Activated T-cell treated with anti-CD3 and anti-CD28 coated beads, Interleukin-2, amount 50 U/mL, for 4 hours (primary cell): Measurements from ENCODE around the gene DHRS3. TPM values are rescaled to one million over a fixed set of nuclear protein-coding genes. Genes with fewer than 3 reads are reported as not detected.
"Not testable (repeated sequence)": the region's sequence is repeated elsewhere in the genome, so short reads cannot be mapped to it uniquely, and the experiment has no call there.

Source experiments
- ATAC-seq, 2 donors: fragments of 200-7000 bp; cut with Tn5 transposase; one replicate each; pipeline ENCODE4 v1.10.0; 2021
- DNase-seq: peaks from one replicate; pipeline ENCODE4 v3.0.0-alpha.2; 2020
- H3K27me3 Mint-ChIP-seq: one replicate; pipeline ENCODE4 v1.8.0; 2021; ENCODE audit warnings: low read depth, mixed read lengths
- H3K36me3 Mint-ChIP-seq: one replicate; pipeline ENCODE4 v1.8.0; 2022; ENCODE audit warnings: mixed read lengths; ENCODE audit not compliant: insufficient read depth
- H3K4me1 Mint-ChIP-seq: one replicate; pipeline ENCODE4 v1.8.0; 2021; ENCODE audit warnings: low read depth, mixed read lengths
- H3K4me3 Mint-ChIP-seq: one replicate; pipeline ENCODE4 v1.8.0; 2021; ENCODE audit warnings: mild to moderate bottlenecking, moderate library complexity, mixed read lengths
- H3K9me3 Mint-ChIP-seq: one replicate; pipeline ENCODE4 v1.8.0; 2021; ENCODE audit warnings: mixed read lengths
- total RNA-seq, 3 donors: library from RNA; stranded (reverse); gene quantifications; one replicate each; pipeline ENCODE4 v1.2.1, GENCODE V29; 2021

The DHRS3 gene
- total RNA-seq, 3 donors from 2014 or later = 60.4 to 72.6 (median 69.9) TPM

DNA sequence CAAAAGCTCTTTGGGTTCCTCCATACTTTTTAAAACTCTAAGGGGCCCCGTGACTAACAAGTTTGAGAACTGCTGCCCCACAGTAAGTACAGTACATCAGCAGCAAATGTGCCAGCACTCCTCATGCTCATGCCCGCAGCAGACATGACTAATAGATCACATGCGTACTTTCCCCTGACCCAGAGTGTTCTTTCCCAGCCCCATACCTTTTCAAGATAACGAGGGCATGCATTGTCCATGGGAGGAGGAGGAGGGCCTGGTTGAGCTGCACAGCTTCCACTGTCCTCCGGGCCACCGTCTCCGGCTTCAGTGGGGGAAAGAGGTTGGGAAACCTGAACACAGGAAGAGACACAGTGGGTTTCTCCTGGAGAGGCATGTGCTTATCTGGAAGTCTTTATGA, 45.5 kb downstream of the DHRS3 start:
- ATAC-seq (peak; percentile 34 to 48), DNase-seq (no peak)
- H3K4me3 Mint-ChIP-seq = no peak overlapping the region
- no peaks in the 10 kb centered on the region for H3K27me3 Mint-ChIP-seq
- peaks cover 18% of the 10 kb centered on the region for H3K36me3 Mint-ChIP-seq
- no peaks in the 10 kb centered on the region for H3K4me1 Mint-ChIP-seq
- no peaks in the 10 kb centered on the region for H3K9me3 Mint-ChIP-seq

DNA sequence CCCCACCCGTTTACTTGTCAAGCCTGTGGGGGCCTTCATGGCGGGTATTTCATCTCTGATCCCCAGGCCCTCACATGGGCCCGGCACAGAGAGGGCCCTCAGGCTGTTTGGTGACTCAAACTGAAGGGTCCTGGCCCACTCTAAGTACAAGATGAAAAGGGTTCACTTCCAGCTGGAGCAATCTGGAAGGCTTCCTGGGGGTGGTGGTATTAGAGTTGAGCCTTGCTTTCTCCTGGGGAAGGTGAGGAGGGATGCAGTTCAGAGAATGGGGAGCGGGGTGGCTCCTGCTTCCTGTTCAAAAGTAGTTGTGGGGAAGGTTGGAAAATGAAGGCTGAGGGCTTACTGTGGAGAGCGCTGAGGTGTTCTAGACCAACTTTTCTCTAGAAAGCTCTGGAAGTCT, 47.7 kb downstream of the DHRS3 start:
- no peaks in the 10 kb centered on the region for H3K27me3 Mint-ChIP-seq
- DNase-seq (no peak), ATAC-seq (no peak)
- no peak overlapping the region for H3K4me3 Mint-ChIP-seq
- H3K9me3 Mint-ChIP-seq = no peaks in the 10 kb centered on the region
- H3K4me1 Mint-ChIP-seq = no peaks in the 10 kb centered on the region
- H3K36me3 Mint-ChIP-seq = peaks cover 24% of the 10 kb centered on the region

DNA sequence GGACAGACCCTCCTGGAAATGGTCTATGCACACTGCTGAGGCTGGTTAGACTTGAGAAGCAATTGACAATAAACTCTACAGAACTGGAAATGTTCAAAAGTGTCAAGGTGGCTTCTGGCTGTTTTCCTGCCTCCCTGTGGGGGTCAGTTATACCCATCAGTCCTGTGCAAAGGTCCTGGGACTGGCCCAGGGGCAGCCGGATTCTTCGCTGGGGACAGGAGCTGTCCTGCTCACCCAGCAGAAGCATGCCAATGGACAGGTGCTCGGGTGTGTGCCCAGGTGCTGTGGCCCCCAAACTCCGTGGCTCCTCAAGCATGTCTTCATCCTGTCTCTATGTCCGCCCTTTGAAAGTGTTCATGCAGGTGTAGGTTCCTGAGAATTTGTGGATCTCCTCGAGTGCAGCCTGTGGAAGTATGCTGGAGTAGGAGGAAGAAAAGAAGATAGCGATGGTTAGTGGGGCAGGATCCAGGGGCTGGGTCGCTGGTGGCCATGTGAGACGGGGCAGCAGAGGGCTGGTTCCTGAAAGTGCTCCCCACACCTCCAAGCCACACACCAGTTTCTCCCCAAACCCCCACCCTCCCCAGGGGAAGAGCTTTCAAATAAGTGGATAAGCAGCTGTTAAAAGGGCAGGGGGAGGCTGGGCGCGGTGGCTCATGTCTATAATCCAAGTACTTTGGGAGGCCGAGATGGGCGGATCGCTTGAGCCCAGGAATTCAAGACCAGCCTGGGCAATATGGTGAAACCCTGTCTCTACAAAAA, 49.8 kb downstream of the DHRS3 start:
- Mint-ChIP-seq H3K4me3 (no peak overlapping the region), H3K9me3 (peaks cover 11% of the 10 kb centered on the region), H3K4me1 (no peaks in the 10 kb centered on the region), H3K27me3 (no peaks in the 10 kb centered on the region), H3K36me3 (peaks cover 22% of the 10 kb centered on the region)
- no peak for DNase-seq
- ATAC-seq = no peak

DNA sequence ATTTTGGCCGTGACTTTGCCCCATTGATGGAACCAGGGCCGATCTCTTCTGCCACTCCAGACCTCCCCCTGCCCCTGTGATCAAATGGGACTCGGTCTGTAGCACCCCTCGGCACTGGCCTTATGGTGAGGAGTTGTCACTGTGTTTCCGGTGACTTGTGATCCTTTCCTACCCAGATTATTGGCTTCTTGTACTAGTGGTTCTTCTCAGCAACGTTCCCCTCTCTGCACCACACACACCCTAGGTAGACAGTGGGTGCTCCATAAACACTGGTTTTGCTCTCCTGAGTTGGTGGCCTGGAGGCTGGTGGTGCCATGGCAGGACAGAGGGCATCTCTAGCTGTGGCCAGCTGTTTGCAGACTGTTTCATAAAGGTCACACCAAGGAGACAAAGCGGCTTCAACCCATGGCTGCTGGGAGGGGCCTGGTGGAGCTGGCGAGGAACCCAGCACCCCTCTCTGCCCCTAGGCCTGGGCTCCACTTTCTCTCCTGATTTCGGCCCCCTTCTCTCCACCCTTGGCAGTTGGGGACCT, 50.7 kb downstream of the DHRS3 start:
- H3K9me3 Mint-ChIP-seq = peaks cover 18% of the 10 kb centered on the region
- no peak overlapping the region for H3K4me3 Mint-ChIP-seq
- no peaks in the 10 kb centered on the region for H3K27me3 Mint-ChIP-seq
- no peaks in the 10 kb centered on the region for H3K4me1 Mint-ChIP-seq
- DNase-seq (no peak), ATAC-seq (no peak)
- peaks cover 18% of the 10 kb centered on the region for H3K36me3 Mint-ChIP-seq

DNA sequence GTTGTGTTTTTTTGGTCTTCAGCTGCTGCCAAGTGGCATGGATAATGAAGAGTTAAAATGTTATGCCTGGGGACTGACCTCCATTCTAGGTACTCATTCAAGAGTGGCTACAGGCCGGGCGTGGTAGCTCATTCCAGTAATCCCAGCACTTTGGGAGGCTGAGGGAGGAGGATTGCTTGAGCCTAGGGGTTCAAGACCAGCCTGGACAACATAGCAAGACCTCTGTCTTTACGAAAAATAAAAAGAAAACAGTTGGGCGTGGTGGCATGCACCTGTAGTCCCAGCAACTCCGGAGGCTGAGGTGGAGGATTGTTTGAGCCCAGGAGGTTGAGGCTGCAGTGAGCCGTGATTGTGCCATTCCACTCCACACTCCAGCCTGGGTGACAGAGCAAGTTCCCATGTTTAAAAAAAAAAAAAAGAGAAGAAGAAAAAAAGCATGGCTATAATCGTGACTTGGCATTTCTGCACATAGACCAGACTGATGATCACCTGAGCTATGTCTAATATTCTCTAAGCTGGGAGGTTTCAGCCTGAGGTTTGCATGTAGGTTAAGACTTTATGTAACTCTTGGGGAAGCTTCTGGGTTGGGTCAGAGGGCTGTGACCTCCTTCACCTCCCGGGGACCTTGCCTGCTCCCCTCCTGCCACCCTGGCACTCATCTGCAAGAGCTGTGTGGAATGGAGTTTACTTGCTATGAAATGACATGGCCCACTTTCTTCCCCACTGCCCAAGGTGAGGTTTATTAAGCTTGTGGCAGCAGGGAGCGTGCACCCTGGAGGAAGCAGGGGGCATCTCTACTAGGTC, 51.3 kb downstream of the DHRS3 start:
- no peaks in the 10 kb centered on the region for H3K27me3 Mint-ChIP-seq
- DNase-seq (no peak), ATAC-seq (no peak)
- H3K4me3 Mint-ChIP-seq = no peak overlapping the region
- no peaks in the 10 kb centered on the region for H3K4me1 Mint-ChIP-seq
- peaks cover 20% of the 10 kb centered on the region for H3K9me3 Mint-ChIP-seq
- H3K36me3 Mint-ChIP-seq = peaks cover 18% of the 10 kb centered on the region

DNA sequence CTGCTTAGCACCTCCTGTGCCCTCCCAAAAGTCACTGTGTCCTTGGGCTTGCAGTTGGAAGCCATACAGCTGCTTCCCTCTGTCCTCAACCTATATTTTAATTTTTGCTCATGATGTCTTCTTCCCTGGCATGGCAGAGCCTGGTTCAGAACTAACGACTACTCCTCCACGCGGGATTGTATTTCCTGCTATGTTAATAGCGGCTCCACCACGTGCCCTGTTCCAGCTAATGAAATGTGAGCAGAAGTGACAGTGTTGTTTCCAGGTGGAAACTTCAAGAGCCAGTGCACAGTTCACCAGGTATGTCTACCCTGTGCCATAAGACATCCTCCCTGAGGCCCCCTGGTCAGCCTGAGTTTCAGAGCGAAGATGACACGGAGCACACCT, 52.1 kb downstream of the DHRS3 start:
- Mint-ChIP-seq H3K27me3 (no peaks in the 10 kb centered on the region), H3K4me3 (no peak overlapping the region), H3K4me1 (no peaks in the 10 kb centered on the region), H3K9me3 (peaks cover 20% of the 10 kb centered on the region), H3K36me3 (peaks cover 18% of the 10 kb centered on the region)
- peak in 1 of 2 donors; percentile 34 for ATAC-seq
- no peak for DNase-seq

DNA sequence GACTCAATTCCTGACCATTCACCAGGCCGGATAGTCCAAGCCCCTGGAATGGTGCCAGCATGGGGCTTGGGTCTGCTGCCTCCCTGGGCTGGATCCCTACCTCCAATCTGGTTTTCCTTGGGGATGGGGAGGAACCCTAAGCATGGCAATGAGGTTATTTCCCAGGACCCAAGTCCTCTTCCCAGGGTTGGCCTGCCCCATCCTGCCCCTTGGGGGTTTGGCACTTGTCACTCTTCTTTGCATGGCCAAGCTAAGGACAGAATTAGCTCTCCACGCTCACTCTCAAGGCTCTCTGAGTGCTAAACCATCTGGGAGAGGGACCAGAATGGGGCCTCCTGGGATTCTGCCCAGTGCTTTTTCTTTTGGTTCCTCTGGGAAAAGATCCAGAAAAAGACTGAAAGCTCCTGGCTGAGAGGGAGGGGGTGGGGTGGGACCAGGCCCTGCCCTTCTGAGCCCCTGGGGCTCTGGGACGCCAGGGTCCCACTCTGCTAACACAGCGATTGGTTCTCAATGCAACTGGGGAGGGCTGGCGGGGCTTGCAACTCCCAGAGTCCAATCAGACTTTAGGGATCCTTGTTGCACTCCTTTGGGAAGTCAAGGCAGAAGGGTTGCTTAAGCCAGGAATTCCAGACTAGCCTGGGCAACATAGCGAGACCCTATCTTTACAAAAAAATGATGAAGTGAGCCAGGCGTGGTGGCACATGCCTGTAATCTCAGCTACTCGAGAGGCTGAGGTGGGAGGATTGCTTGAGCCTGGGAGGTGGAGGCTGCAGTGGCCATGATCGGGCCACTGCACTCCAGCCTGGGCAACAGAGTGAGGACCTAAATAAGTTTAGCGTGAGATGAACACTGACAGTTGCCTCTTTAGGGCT, 52.7 kb downstream of the DHRS3 start:
- no peak for ATAC-seq
- peaks cover 20% of the 10 kb centered on the region for H3K9me3 Mint-ChIP-seq
- no peak for DNase-seq
- no peaks in the 10 kb centered on the region for H3K27me3 Mint-ChIP-seq
- H3K4me1 Mint-ChIP-seq = no peaks in the 10 kb centered on the region
- no peak overlapping the region for H3K4me3 Mint-ChIP-seq
- H3K36me3 Mint-ChIP-seq = peaks cover 18% of the 10 kb centered on the region

DNA sequence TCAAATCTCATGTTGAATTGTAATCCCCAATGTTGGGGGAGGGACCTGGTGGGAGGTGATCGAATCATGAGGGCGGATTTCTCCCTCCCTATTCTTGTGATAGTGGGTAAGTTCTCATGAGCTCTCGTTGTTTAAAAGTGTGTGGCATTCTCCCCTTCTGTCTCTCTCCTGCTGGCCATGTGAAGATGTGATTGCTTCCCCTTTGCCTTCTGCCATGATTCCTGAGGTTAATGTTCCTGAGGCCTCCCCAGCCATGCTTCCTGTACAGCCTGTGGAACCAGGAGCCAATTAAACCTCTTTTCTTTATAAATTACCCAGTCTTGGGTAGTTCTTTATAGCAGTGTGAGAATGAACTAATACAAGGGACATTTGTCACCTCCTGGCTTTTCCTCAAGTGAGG, 53.8 kb downstream of the DHRS3 start:
- peaks cover 20% of the 10 kb centered on the region for H3K9me3 Mint-ChIP-seq
- peaks cover 18% of the 10 kb centered on the region for H3K36me3 Mint-ChIP-seq
- not testable (repeated sequence) for H3K27me3 Mint-ChIP-seq, H3K4me1 Mint-ChIP-seq, DNase-seq, H3K4me3 Mint-ChIP-seq, ATAC-seq

DNA sequence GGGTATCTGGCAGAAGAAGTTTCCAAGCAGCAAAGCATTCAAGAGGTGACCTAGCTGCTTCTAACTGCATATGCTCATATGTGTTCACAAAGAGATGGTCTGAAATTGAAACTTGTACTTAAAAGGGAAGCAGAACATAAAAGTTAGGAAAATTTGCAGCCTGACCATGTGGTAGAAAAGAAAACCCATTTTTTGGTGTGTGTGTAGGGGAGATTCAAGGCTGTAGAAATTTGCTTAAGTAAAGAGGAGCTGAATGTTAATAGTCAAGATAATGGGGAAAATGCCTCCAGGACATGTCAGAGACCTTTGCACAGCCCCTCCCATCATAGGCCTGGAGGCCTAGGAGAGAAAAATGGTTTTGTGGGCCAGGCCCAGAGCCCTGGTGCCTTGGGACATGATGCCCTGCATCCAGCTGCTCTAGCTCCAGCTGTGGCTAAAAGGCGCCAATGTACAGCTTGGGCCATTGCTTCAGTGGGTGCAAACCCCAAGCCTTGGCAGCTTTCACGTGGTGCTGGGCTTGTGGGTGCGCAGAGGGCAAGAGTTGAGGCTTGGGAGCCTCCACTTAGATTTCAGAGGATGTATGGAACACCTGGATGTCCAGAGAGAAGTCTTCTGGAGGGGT, 54.9 kb downstream of the DHRS3 start:
- Mint-ChIP-seq H3K4me3 (no peak overlapping the region), H3K9me3 (peaks cover 20% of the 10 kb centered on the region), H3K27me3 (no peaks in the 10 kb centered on the region), H3K36me3 (peaks cover 16% of the 10 kb centered on the region), H3K4me1 (no peaks in the 10 kb centered on the region)
- DNase-seq (no peak), ATAC-seq (no peak)

DNA sequence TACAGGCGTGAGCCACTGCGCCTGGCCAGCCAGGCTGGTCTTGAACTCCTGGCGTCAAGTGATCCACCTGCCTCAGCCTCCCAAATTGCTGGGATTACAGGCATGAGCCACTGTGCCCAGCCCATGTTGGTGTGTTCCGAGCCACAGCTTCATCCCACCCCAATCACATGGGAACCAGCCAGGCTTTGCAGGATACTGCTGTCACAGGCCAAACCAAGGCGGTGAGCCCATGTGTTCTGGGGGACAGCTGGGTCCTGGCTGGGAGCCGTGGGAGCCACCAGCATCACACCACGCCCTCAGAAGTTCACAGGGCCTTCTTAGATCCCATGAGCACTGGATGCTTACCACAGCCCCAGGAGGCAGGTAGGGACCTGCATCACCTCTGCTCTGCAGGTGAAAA, 56.9 kb downstream of the DHRS3 start:
- Mint-ChIP-seq H3K9me3 (peaks cover 20% of the 10 kb centered on the region), H3K36me3 (peaks cover 3% of the 10 kb centered on the region), H3K27me3 (no peaks in the 10 kb centered on the region), H3K4me3 (no peak overlapping the region), H3K4me1 (no peaks in the 10 kb centered on the region)
- no peak for ATAC-seq
- no peak for DNase-seq

DNA sequence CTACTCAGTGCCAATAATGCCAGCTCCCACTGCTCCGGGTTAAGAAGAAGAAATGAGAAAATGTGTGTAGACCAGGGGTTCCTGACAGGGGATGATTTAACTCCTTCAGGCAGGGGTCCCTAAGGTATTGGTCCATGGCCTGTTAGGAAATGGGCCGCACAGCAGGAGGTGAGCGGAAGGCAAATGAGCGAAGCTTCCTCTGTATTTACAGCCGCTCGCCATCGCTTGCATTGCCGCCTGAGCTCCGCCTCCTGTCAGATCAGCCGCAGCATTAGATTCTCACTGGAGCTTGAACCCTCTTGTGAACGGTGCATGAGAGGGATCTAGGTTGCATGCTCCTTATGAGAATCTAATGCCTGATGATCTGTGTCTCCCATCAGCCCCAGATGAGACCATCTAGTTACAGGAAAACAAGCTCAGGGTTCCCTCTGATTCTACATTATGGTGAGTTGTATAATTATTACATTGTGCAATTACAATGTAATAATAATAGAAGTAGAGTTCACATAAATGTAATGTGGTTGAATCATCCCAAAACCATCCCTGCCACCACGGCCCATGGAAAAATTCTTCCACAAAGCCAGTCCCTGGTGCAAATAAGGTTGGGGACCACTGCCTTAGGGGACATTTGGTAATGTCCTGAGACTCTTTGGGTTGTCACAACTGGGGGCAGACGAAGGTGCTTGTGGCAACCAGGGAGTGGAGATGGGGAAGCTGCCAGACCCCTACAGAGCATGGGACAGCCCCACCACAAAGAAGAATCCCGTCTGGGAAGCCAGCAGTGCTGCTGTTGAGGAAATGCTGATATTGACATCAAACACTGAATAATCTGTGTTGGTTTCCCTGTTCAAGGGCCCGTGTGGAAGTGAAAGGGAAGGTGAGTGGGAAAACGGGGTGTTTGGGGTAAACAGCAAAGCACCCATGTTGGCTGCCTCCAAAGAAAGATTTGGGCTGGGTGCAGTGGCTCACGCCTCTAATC, 60.8 kb downstream of the DHRS3 start:
- H3K9me3 Mint-ChIP-seq = peaks cover under 1% of the 10 kb centered on the region
- no peaks in the 10 kb centered on the region for H3K27me3 Mint-ChIP-seq
- DNase-seq (no peak), ATAC-seq (no peak)
- no peak overlapping the region for H3K4me3 Mint-ChIP-seq
- no peaks in the 10 kb centered on the region for H3K4me1 Mint-ChIP-seq
- no peaks in the 10 kb centered on the region for H3K36me3 Mint-ChIP-seq

DNA sequence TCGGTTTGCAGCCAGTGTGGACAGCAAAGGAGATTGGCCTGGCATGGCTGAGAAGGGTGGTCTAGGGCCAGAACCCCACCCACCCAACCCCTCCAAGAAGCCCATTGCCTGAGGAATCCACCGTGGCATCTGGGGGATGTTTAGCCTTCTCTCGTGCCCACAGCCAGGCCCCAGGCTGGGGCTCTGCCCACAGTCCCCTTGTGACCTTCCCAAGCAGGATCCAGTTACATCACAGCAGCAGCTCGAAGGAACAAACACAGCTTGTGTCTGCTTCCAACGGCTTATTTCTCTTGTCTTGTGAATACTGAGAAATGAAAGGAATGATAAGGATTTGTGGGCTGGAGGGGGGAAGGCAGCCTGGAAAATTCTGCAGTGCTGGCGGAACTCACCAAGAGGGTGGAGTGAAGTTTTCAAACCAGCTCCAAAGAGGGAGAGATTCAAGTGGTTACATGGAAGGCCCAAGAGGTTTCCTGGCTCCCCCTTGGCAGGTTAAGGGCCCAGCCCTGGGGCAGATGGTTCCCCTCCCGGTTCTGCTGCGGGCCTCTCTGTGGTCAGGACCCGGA, 61.6 kb downstream of the DHRS3 start:
- DNase-seq = no peak
- no peak for ATAC-seq
- H3K4me3 Mint-ChIP-seq = no peak overlapping the region
- H3K4me1 Mint-ChIP-seq = no peaks in the 10 kb centered on the region
- no peaks in the 10 kb centered on the region for H3K36me3 Mint-ChIP-seq
- no peaks in the 10 kb centered on the region for H3K9me3 Mint-ChIP-seq
- H3K27me3 Mint-ChIP-seq = no peaks in the 10 kb centered on the region
